Stomach (tissue), 9 donors: ENCODE results near the gene ATXN10. TPM values are rescaled to one million over a fixed set of nuclear protein-coding genes. Genes with fewer than 3 reads are reported as not detected.

ENCODE experiments used
- DNase-seq, 2 donors: peaks; one replicate each; pipeline versions ENCODE4 v3.0.0 to v3.0.0-alpha.2; 2013 to 2019
- H3K27ac ChIP-seq, 5 donors: fragments of 200-600 bp in 4 of 5; sonication (generic) in 4 of 5; one replicate each; pipeline ENCODE4 v1.5.1; 2013 to 2019; ENCODE audit warnings: mild to moderate bottlenecking in 1 of 5, moderate library complexity in 1 of 5
- H3K27me3 ChIP-seq, 3 donors: fragments of 200-600 bp; sonication (generic); one replicate each; pipeline ENCODE4 v1.5.1; 2017 to 2019; ENCODE audit warnings: mixed run types in 1 of 3
- H3K36me3 ChIP-seq, 4 donors: fragments of 200-600 bp; sonication (generic); 1 replicate in 3 of 4; 2 replicates in 1 of 4; pipeline ENCODE4 v1.5.1; 2016 to 2019
- H3K4me1 ChIP-seq, 4 donors: fragments of 200-600 bp; sonication (generic); one replicate each; pipeline ENCODE4 v1.5.1; 2016 to 2019
- H3K4me3 ChIP-seq, 4 donors: fragments of 200-600 bp; sonication (generic) in 3 of 4; one replicate each; pipeline ENCODE4 v1.5.1; 2016 to 2019; ENCODE audit warnings: mild to moderate bottlenecking in 1 of 4
- H3K9me3 ChIP-seq, 4 donors: fragments of 200-600 bp; sonication (generic); one replicate each; pipeline ENCODE4 v1.5.1; 2016 to 2019
- EP300 ChIP-seq: sonication (generic); formaldehyde crosslinking; IDR thresholded peaks from one replicate; pipeline ENCODE4 v1.6.1; 2017; ENCODE audit warnings: antibody characterized with exemption
- POLR2A ChIP-seq, 4 donors: fragments of 450-650 bp; IDR thresholded peaks; one replicate each; pipeline ENCODE4 v1.6.1; 2016; ENCODE audit warnings: antibody characterized with exemption in 4 of 4, control low read depth in 2 of 4, mild to moderate bottlenecking in 1 of 4, moderate library complexity in 1 of 4
- POLR2AphosphoS5 ChIP-seq, 3 donors: sonication (generic); formaldehyde crosslinking; IDR thresholded peaks; one replicate each; pipeline ENCODE4 v1.6.1; 2016; ENCODE audit warnings: antibody characterized with exemption in 3 of 3
- WGBS, 5 donors: extraction: QIAGEN DNeasy Blood & Tissue Kit in 3 of 5; methylation state at CpG; one replicate each; pipeline versions ENCODE4 v1.1.5 to v1.1.7; 2013 to 2018; 5-methylcytosine and 5-hydroxymethylcytosine counted together
- intact Hi-C: fragments of 100-400 bp; cut with DNase I; formaldehyde crosslinking; loops from one replicate; pipeline ENCODE4 v1.15.1; 2023; ENCODE audit warnings: low total_unique reads
- polyA plus RNA-seq, 3 donors: library from polyadenylated mRNA; stranded (reverse); fragments of 200-250 nt; gene quantifications; one replicate each; pipeline ENCODE4 v1.2.3, GENCODE V29; 2013
- total RNA-seq, 5 donors: library from RNA; depleted of rRNA; stranded (reverse); fragments of >200 nt; gene quantifications; one replicate each; pipeline versions ENCODE4 v1.1.0 to v1.2.3, GENCODE V29; 2014 to 2016
- TF ChIP-seq, protein P1 (sequence below), 7 experiments: fragments of 450-650 bp in 4 of 7; fragments of 200-600 bp in 3 of 7; sonication (generic) in 3 of 7; IDR thresholded peaks; one replicate each; pipeline ENCODE4 v1.5.1; 2016 to 2019; ENCODE audit warnings: antibody characterized with exemption in 7 of 7, control low read depth in 2 of 7, mild to moderate bottlenecking in 1 of 7
- donor health status: healthy with polysubstance abuse.
- donor health status: Bipolar disorder and iron deficiency.
- donor health status: healthy.

ATXN10 gene
- total and polyA plus RNA-seq, 8 donors = 36.5 to 171 (median 89.4) TPM

DNA sequence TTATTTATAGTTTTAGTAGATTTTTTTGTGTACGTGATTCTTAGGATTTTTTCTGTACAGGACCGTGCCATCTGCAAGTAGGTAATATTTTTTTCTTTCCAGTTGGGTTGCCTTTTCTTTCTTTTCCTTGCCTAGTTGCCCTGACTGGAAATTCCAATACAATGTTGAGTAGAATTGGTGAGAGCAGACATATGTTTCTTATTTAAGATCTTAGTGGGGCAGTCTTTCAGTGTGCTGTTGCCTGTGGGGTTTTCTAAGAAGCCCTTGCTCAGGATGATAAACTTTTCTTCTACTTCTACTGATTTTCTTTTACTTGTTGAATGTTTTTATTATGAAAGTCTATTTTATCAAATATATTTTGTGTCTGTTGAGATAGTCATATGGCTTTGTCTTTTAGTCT, 33.0 kb downstream of the ATXN10 start:
- no peaks in the 10 kb centered on the region for H3K27me3 ChIP-seq
- no peak overlapping the region for H3K4me3 ChIP-seq
- no peak overlapping the region for H3K27ac ChIP-seq
- H3K9me3 ChIP-seq = no peaks in the 10 kb centered on the region
- TF ChIP-seq, protein P1, sequence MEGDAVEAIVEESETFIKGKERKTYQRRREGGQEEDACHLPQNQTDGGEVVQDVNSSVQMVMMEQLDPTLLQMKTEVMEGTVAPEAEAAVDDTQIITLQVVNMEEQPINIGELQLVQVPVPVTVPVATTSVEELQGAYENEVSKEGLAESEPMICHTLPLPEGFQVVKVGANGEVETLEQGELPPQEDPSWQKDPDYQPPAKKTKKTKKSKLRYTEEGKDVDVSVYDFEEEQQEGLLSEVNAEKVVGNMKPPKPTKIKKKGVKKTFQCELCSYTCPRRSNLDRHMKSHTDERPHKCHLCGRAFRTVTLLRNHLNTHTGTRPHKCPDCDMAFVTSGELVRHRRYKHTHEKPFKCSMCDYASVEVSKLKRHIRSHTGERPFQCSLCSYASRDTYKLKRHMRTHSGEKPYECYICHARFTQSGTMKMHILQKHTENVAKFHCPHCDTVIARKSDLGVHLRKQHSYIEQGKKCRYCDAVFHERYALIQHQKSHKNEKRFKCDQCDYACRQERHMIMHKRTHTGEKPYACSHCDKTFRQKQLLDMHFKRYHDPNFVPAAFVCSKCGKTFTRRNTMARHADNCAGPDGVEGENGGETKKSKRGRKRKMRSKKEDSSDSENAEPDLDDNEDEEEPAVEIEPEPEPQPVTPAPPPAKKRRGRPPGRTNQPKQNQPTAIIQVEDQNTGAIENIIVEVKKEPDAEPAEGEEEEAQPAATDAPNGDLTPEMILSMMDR (IDR thresholded peaks at IDR 0.05) = no peak
- TF ChIP-seq POLR2A (IDR thresholded peaks at IDR 0.05) (no peak), POLR2AphosphoS5 (IDR thresholded peaks at IDR 0.05) (no peak), EP300 (no peak)
- WGBS, 5 donors = 91 to 100% (median 98%) methylated on average over 2 of the region's 2 CpGs
- intact Hi-C loops = no loop called here
- H3K4me1 ChIP-seq = peaks cover 0 to 14% (median 9%) of the 10 kb centered on the region in 4 donors
- peaks cover 16 to 75% (median 71%) of the 10 kb centered on the region in 4 donors for H3K36me3 ChIP-seq
- no peak for DNase-seq

DNA sequence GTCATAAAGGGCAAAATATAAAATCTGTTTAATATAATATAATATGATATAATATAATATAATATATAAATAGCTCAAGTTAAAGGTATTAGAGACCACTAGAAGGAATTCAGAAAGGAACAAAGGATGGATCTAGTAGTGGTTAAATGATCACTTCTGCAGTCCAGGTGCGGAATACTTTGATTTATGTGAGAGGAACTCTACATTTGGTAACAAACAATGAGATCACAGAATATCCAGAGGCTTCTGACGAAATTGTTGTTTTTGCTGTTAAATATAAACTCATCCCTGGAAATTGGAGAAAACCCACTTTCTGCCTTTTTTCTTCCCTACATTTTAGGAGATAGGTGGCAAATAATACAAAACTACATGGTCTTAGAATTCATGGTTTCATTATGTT, 36.0 kb downstream of the ATXN10 start:
- Histone ChIP-seq H3K4me3 (no peak overlapping the region), H3K27me3 (no peaks in the 10 kb centered on the region), H3K9me3 (no peaks in the 10 kb centered on the region), H3K36me3 (peaks cover 16 to 71% (median 63%) of the 10 kb centered on the region in 4 donors), H3K27ac (no peak overlapping the region), H3K4me1 (peaks cover 0 to 19% (median 10%) of the 10 kb centered on the region in 4 donors)
- TF ChIP-seq POLR2AphosphoS5 (IDR thresholded peaks at IDR 0.05) (no peak), POLR2A (IDR thresholded peaks at IDR 0.05) (no peak), EP300 (no peak)
- TF ChIP-seq, protein P1 (IDR thresholded peaks at IDR 0.05) = no peak
- no peak for DNase-seq
- intact Hi-C loops = no loop called here
- 90 to 95% (median 91%) methylated on average over 2 of the region's 2 CpGs for WGBS, 5 donors

DNA sequence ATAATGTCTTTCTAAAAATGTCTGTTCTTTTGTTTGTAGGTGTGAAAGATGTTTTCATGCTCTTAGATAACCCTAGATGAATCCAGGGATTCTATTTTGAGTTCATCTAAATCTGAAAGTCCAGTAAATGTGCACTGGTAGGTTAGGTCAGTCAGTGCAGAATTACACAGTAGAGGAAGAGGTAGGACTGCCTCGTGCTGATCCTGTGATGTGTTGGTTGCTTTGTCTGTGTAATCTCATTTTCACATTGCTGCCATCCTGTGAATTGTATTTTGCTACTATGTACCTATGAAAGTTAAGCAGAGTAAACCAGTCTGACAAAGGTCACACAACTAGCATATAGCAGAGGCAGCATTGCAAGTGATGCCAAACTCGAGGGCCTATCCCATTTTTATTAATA, 36.5 kb downstream of the ATXN10 start:
- TF ChIP-seq EP300 (no peak), POLR2A (IDR thresholded peaks at IDR 0.05) (no peak), POLR2AphosphoS5 (IDR thresholded peaks at IDR 0.05) (no peak)
- TF ChIP-seq, protein P1 (IDR thresholded peaks at IDR 0.05) = no peak
- H3K9me3 ChIP-seq = no peaks in the 10 kb centered on the region
- intact Hi-C loops = no loop called here

DNA sequence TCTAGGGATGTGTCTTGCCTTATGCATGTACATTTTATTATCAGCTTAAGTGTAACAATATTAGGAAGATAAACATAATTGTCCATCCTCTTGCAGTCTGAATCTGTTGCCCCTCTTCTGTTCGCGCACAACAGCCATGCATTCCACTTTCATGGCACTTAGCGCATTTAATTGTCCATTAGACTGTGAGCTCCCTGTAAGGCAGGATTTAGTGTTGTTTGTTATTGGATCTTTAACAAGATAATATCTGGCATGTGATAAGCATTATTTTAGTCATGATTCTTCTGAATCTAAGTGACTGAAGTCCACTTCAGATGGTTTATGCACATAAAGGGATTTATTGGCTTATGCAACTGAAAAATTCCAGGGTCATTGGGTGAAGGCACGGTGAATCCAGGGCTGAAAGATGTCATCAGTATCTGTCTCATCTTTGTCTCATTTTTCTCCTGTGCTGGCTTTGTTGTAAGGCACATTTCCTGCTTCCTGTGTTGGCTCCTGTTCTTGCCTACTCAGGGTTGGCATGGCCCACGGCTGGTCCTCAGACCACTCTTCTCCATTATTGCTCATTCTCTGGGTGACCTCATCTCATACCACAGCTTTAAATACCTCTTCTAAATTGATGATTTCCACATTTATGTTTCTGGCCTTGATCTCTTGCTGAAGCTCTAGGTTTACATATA, 37.6 kb downstream of the ATXN10 start:
- peaks cover 0 to 19% (median 10%) of the 10 kb centered on the region in 4 donors for H3K4me1 ChIP-seq
- H3K27ac ChIP-seq = no peak overlapping the region
- H3K27me3 ChIP-seq = no peaks in the 10 kb centered on the region
- DNase-seq = no peak
- TF ChIP-seq, protein P1 (IDR thresholded peaks at IDR 0.05) = no peak
- TF ChIP-seq EP300 = no peak
- TF ChIP-seq POLR2AphosphoS5 (IDR thresholded peaks at IDR 0.05) = no peak
- TF ChIP-seq POLR2A (IDR thresholded peaks at IDR 0.05) = no peak
- 81 to 90% (median 87%) methylated on average over 5 of the region's 5 CpGs for WGBS, 5 donors
- H3K9me3 ChIP-seq = no peaks in the 10 kb centered on the region
- H3K36me3 ChIP-seq = peaks cover under 1 to 71% (median 49%) of the 10 kb centered on the region in 4 donors
- intact Hi-C loops = no loop called here
- H3K4me3 ChIP-seq = no peak overlapping the region

More for the DNA sequence above, 36.5 kb downstream of the ATXN10 start:
- H3K4me3 ChIP-seq = no peak overlapping the region
- no peak overlapping the region for H3K27ac ChIP-seq
- peaks cover 11 to 71% (median 58%) of the 10 kb centered on the region in 4 donors for H3K36me3 ChIP-seq
- 71 to 90% (median 79%) methylated on average over 2 of the region's 2 CpGs for WGBS, 5 donors
- H3K27me3 ChIP-seq = no peaks in the 10 kb centered on the region
- H3K4me1 ChIP-seq = peaks cover 0 to 19% (median 10%) of the 10 kb centered on the region in 4 donors
- no peak for DNase-seq
